Astrocyte (in vitro differentiated cells and primary cell): ENCODE results near the gene DNAAF1.

Source experiments
- CTCF ChIP-seq: IDR thresholded peaks from 2 replicates; pipeline ENCODE4 v1.5.1; 2011; ENCODE audit warnings: low read depth, mild to moderate bottlenecking, inconsistent platforms, low read length, moderate library complexity; ENCODE audit not compliant: insufficient read depth
- EZH2 ChIP-seq: IDR thresholded peaks from 2 replicates; pipeline ENCODE4 v1.6.1; 2012; ENCODE audit warnings: mild to moderate bottlenecking, low read length, inconsistent platforms; ENCODE audit not compliant: insufficient read depth

- TF ChIP-seq CTCF = no peak
- TF ChIP-seq EZH2 = no peak
Observed at GRCh38 chr16:84197466-84198128, 52.5 kb downstream of the DNAAF1 start.
